Fibroblast of skin of right quadriceps (primary cell): ENCODE measurements around the gene UFSP1.
"Not testable (repeated sequence)": the region's sequence is repeated elsewhere in the genome, so short reads cannot be mapped to it uniquely, and the experiment has no call there.

Source experiments
- DNase-seq: peaks from one replicate; pipeline ENCODE4 v3.0.0-alpha.2; 2013

Gene UFSP1

DNA sequence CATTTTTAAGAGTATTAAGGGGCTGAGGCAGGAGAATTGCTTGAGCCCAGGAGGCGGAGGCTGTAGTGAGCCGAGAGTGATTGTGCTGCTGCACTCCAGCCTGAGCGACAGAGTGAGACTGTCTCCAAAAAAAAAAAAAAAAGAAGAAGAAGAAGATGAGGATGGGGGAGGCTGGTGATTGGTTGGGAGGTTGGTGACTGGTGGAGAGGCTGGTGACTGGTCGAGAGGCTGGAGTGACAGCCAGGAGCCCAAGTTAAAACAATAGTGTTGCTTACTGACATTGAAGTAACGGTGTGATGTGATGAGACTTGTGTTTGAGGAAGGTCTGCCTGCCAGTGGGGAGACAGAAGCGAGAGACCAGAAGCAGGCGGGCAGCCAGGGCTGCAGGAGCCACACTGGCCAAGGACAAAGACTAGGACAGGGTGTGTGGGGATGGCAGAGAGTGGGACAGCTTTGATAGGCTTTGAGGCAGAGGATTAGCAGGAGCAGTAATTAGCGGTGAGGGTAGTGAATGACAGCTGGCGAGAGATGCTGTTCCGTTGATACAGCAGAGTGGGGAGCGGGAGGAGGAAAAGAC, 9.7 kb downstream of the UFSP1 start:
- DNase-seq: no peak

DNA sequence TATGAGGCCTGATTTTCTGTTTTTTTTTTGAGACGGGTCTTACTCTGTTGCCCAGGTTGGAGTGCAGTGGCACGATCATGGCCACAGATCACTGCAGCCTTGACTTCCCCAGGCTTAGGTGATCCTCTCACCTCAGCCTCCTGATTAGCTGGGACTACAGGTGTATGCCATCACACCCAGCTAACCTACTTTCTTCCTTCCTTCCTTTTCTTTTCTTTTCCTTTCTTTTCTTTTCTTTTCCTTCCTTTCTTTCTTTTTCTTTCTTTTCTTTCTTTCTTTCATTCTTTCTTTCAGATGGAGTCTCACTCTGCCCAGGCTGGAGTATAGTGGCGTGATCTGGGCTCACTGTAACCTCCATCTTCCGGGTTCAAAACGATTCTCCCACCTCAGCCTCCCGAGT, 10.8 kb downstream of the UFSP1 start:
- DNase-seq: no peak

DNA sequence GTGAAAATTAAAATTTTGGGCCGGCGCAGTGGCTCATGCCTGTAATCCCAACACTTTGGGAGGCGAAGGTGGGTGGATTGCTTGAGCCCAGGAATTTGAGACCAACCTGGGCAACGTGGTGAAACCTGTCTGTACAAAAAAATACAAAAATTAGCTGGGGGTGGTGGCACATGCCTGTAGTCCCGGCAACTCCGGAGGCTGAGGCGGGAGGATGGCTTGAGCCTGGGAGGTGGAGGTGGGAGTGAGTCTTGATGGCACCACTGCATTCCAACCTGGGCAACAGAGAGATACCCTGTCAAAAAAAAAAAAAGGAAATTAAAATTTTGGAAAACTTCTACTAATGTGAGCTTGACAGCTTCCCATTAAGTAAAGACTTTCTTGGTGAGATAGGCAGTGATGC, 11.5 kb downstream of the UFSP1 start:
- DNase-seq: no peak

DNA sequence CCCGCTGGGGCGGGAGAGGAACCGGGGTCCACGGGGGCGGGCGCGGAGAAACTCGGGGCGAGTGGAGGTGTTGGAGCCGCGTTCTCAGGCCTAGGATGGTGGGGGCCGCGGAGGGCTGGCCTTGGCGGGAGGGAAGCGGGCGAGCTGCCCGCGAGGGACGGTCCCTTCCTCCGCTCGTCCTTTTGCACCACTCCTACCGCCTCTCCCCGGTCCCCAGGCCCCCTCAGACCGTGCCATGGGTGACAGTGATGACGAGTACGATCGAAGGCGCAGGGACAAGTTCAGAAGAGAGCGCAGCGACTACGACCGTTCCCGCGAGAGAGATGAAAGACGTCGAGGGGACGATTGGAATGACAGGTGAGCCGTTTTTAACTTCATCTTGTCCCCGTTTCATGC, 14.2 kb downstream of the UFSP1 start:
- DNase-seq: no peak

DNA sequence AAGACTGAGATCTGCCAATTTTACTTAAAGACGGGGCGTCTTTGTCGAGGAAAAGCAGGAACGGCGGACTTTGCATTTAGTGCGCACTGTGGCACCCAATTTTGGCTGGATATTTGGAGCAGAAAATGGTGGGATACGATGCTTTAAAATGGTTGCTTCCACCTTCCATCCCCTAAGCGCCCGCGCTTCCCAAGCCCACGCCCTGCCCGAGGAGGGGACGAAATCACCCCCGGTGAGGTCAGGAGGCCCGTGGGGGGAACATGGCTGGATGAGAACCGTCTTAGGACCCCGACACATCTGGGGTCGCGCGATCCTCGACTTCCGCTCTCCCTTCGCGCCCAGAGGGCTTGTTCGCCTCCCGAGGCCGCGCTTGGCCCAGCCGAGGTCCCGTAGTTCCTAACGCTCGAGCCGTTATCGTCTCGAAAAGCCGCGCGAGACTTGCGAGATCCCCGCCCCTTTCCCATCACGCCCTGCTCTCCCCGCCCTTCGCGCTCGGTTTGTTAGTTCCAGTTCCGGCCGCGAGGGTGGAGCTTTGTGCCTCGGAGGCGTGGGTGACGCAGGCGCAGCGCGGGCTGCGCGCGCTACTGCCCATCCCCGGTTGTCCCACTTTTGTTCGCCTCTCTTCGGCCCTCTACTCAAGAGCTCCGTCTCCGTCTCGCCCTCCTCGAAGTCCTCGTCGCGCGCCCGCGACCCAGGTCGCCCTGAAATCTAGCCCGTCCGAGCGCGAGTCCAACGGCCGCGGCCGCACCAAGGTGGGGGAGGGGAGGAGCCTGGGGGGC, 14.7 kb downstream of the UFSP1 start, which contains the start of gene SRRT:
SRRT (plus strand) TSS at position 527 of the 779 bp plus-strand sequence. CDS start 488 bp downstream, outside the sequence.
- peak; percentile 98 for DNase-seq

DNA sequence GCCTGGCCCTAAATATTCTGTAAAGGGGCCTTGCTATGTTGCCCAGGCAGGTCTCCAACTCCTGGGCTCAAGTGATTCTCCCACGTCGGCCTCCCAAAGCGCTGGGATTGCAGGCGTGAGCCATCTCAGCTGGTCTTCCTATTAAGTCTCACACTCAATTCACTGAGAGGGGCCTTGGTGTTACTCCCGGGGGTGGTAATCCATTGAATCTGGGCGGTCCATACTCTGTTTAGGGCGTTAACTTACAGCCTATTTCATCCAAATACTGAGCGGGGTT, 15.3 kb downstream of the UFSP1 start:
- DNase-seq: no peak

DNA sequence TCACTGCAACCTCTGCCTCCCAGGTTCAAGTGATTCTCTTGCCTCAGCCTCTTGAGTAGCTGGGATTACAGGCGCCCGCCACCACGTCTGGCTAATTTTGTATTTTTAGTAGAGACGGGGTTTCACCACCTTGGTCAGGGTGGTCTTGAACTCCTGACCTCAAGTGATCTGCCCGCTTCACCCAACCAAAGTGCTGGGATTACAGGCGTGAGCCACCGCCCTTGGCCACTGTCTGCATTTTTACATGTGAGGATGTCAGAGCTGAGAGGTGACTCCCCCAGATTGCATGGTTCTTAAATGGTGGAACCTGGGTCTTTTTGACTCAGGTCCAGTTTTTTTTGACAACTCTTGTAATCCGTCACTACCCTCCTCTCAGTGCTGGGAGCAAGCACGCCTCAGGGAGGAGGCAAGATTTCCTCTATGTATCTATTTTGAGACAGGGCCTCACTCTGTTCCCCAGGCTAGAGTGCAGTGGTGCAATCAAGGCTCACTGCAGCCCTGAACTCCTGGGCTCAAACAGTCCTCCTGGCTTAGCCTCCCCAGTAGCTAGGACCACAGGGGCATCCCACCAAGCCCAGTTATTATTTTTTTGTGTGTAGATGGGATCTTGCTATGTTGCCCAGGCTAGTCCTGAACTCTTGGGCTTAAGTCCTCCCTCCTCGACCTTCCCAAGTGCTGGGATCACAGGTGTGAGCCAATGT, 15.8 kb downstream of the UFSP1 start:
- DNase-seq: no peak

DNA sequence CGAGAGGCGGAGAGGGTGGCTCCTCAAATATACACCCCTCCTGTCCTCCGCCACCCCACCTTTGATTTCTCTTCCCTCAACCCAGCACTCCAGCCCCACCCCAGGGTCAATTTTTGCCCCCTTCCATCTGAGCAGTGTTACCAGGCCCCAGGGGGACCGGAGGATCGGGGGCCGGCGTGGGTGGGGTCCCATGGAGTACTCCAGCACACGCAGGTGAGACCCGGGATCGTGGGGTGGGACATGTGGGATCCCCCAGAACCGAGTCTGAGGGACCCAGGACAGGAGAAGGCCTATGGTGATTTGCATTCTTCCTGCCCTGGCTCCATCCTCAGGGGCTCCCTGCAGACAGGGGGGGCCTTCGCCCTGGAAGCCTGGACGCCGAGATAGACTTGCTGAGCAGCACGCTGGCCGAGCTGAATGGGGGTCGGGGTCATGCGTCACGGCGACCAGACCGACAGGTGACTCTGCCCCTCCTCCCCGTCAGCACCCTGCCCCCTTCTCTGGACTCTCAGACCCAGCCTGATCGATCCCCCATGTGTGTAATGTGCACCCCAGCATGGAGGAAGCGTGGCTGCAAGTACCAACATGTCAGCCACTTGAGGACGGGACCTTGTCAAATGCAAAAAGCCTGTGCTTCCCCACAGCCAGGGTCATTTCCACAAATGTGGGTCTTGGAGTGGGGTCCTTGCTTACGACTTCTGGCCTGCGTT, 21.6 kb downstream of the UFSP1 start:
- no peak for DNase-seq

DNA sequence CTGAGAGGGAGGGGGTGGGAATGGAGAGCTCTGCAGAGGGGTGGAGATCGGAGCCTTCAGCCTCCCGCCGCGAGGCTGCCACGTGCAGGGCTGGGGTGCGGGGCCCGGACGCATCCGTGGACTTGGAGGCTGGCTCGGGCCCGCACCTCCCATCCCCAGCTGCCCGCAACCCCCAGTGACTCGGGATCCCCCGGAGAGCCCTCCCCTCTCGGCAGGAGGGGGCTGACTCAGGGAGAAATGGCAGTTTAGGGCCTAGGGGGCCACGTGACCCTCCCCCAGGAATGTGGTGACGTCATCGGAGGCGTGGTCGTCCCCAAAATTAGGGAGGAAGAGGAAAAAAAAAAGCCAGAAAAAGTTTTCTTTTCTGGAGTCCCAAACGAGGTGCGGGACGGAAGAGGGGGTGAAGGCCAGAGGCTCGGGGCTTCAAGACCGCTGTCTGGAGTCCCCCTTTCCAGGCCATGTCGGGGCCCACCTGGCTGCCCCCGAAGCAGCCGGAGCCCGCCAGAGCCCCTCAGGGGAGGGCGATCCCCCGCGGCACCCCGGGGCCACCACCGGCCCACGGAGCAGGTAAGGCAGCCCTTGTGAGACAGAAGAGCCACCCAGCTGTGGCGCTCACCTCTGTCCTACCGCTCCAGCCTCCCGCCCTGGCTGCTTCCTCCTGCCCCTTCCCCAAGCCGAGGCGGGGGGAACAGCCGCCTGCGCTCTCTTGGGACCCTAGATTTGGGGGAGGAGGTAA, 22.3 kb downstream of the UFSP1 start, which contains the start of gene TRIP6:
TRIP6 (plus strand) TSS at position 348 of the 736 bp plus-strand sequence; CDS start at position 459, 111 bp downstream.
- DNase-seq: peak; percentile 98

DNA sequence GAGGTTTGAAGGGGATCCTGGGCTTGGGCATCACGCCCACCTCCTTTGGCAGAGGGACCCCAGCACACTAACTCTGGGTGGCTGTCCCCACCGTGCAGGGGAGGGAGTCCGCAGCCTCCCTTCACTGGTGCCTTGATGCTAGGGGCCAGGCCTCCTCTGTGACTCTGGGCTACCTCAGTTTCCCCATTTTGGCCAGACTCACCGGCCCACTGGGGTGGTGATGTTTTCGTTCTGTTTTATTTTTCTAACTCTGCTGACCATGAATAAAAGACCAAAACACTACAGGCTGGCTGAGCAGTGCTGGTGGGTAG, 22.8 kb downstream of the UFSP1 start:
- DNase-seq: no peak

DNA sequence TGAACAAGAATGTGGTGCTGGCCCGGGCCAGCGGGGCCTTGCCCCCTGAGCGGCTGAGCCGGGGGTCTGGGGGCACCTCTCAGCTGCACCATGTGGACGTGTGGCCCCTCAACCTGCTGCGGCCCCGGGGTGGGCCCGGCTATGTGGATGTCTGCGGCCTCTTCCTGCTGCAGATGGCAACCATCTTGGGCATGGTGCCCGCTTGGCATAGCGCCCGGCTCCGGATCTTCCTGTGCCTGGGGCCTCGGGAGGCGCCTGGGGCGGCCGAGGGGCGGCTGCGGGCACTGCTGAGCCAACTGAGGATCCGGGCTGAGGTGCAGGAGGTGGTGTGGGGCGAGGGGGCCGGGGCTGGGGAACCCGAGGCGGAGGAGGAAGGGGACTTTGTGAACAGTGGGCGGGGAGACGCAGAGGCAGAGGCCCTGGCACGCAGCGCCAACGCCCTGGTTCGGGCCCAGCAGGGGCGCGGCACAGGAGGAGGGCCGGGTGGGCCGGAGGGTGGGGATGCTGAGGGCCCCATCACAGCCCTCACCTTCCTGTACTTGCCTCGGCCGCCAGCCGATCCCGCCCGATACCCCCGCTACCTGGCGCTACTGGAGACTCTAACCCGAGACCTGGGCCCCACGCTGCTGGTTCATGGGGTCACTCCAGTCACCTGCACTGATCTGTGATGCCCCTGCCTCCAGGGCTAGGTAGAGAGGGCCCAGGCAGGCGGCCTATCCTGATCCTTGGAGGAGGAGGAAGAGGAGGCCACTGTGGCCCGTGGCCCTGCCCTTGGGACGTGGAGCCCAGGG, 23.4 kb downstream of the UFSP1 start:
- DNase-seq: no peak

DNA sequence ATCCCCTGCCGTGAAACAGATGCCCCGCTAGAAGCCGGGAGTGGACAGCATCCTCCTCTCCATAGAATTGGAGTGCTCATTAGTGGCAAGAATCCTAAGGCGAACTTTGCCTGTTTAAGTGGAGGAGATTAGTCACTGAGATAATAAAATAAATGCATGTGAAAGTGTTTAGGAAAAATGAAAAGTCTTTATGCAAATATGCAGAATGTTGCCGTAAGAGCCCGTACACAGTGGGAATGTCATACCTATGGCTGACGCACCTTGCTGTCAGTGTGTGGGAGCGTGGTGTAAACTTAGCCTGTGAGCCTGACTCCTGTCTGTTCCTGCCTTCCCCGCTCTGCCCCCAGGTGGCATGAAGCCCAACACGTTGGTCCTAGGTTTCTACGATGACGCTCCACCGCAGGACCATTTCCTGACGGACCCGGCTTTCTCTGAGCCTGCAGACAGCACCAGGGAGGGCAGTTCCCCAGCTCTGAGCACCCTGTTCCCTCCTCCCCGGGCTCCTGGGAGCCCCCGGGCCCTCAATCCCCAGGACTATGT, 24.1 kb downstream of the UFSP1 start:
- no peak for DNase-seq

DNA sequence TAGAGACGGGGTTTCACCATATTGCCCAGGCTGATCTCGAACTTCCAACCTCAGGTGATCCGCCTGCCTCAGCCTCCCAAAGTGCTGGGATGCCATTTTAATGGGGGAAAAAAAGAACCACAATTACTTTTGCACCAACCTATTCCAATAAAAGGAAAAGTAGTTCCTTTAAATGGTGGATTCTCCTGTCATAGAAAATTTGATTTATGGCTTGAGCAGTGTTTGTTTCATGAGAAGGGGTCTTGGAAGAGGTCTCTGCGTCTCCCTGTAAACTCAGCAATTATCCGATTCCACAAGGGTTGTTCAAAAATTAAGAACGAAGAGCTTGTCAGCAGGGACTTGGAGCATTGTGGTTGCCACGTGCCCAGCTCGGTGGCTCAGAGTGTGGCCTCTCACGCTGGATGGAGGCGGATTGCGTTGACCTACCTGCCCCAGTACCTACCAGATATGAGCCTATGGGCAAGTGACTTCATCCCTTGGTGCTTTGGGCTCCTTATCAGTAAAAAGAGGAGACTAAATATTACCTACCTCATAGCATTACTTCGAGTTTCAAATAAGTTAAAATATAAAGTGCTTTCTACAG, 25.2 kb downstream of the UFSP1 start:
- DNase-seq: no peak

DNA sequence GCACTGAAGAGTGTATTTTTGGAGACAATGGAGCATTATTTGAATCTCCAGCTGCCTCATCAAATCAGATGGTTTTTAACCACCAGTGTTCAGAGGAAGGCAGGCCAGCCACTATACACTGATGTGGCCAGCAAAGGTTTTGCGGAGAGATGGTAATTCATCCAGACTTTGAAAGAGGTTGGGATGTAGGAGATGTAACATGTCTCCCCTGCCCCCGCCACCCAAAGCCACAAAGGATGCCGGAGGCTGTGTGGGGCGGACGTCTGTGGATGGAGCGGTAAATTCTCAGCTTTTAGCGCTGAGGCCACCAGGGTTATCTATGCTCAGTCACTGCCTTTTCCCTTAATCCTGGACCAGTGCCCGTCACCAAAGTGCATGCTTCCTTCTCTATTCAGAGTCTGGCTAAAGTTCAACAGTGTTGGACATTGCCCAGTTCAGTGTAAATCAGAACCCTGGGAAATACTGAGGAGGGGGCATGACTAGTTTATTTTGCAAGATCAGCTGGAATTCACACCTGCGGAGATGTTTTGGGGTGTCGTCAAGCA, 26.0 kb downstream of the UFSP1 start:
- DNase-seq: no peak

DNA sequence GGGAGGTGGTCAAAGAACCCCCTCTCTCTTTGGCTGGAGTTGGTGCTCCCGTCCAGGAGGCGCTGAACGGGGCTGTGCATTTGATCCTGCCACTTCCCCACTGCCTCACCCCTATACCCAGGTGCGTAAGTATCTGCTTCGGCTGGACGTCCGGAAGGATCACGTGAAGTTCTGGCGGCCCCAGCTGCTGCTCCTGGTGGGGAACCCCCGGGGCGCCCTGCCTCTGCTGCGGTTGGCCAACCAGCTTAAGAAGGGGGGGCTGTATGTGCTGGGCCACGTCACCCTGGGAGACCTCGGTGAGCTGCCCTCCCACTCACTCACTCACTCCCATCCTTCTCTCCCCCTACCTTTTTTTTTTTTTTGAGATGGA, 27.9 kb downstream of the UFSP1 start:
- DNase-seq: no peak

DNA sequence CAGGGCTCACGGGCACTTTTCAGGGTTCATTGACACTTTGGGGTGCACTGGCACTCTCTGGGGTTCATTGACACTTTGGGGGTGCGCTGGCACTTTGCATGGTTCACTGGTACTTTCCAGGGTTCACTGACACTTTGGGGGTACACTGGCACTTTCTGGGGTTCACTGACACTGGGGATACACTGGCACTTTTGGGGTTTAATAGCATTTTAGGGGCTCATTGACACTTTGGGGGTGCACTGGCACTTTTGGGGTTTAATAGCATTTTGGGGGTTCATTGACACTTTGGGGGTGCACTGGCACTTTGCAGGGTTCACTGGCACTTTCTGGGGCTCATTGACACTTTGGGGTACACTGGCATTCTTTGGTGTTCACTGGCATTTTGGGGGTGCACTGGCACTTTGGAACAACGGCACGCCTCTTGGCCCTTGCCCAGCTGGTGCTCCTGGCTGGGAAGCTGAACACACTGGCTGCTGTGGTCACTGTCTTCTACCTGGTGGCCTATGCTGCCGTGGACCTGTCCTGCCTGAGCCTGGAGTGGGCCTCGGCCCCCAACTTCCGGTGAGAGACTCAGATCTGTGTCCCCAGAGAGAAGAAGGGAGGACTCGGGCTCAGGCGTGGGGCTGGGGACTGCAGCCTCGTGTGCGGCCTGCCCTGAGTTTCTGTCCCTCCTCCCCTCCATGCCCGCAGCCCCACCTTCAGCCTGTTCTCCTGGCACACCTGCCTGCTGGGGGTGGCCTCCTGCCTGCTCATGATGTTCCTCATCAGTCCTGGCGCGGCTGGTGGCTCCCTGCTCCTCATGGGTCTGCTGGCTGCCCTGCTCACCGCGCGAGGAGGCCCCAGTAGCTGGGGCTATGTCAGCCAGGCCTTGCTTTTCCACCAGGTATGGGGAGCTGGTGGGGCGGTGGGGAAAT, 28.6 kb downstream of the UFSP1 start:
- DNase-seq: no peak

DNA sequence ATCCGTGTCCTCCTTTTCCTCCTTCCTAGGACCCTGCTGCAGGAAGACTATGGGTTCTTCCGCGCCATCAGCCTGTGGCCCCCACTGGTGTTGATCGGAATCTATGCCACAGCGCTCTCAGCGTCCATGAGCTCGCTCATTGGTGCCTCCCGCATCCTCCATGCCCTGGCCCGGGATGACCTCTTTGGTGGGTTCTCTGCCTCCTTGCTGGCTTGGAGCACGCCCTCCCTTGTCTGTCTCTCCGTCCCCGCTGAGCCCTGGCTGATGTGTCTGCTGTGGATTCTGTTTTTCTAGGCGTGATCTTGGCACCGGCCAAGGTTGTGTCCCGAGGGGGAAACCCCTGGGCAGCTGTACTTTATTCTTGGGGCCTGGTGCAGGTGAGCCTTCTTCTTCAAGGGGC, 29.7 kb downstream of the UFSP1 start:
- no peak for DNase-seq

DNA sequence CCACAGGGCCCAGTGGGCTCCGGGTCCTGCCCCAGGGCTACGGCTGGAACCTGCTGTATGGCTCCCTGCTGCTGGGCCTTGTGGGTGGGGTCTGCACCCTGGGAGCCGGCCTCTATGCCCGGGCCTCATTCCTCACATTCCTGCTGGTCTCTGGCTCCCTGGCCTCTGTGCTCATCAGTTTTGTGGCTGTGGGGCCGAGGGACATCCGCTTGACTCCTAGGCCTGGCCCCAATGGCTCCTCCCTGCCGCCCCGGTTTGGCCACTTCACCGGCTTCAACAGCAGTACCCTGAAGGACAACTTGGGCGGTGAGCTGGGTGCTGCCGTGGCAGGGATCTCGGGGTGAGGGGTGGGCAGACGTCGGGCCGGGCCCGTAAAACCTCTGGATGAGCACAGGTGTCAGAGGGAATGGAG, 32.6 kb downstream of the UFSP1 start:
- no peak for DNase-seq

DNA sequence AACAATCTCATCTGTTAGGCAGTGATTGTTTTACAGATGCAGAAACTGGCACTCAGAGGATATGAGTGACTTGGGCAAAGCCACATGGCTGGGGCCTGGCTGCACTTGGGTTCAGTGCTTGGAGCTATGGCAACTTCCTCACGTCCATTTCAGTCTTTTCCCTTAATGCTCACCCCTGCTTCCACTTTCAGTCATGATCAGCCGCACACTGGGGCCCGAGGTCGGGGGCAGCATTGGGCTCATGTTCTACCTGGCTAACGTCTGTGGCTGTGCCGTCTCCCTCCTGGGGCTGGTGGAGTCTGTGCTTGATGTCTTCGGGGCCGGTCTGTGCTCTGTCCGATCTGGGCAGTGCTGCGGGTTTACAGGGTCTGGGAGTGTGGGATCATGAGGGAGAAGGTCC, 34.0 kb downstream of the UFSP1 start:
- DNase-seq: no peak

DNA sequence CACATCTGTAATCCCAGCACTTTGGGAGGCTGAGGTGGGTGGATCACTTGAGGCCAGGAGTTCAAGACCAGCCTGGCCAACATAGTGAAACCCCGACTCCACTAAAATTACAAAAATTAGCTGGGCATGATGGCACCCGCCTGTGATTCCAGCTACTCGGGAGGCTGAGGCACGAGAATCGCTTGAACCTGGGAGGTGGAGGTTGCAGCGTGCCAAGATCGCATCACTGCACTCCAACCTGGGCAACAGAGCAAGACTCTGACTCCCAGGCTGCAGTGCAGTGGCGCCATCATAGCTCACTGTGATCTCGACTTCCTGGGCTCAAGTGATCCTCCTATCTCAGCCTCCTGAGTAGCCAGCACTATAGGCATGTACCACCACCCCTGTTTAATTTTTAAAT, 34.6 kb downstream of the UFSP1 start:
- not testable (repeated sequence) for DNase-seq
